ENCODE measurements around the gene MRPL58.
"Not testable (repeated sequence)": the region's sequence is repeated elsewhere in the genome, so short reads cannot be mapped to it uniquely, and the experiment has no call there.

- not testable (repeated sequence) for TF ChIP-seq CTCF (IDR thresholded peaks at IDR 0.05; ENCODE audit: insufficient read depth, low read length, poor library complexity, severe bottlenecking); EZH2phosphoT487 (conservative IDR thresholded peaks at IDR 0.05; ENCODE audit: low read length)
These were observed 12.9 kb downstream of the MRPL58 start for GRCh38 chr17:75025398-75025734.

Measured in SU-DHL-6 (cell line).